ENCODE results near the gene HIVEP3. TPM values are rescaled to one million over a fixed set of nuclear protein-coding genes. Genes with fewer than 3 reads are reported as not detected.
"Not testable (repeated sequence)": the region's sequence is repeated elsewhere in the genome, so short reads cannot be mapped to it uniquely, and the experiment has no call there.

HIVEP3 gene
- total and polyA plus RNA-seq, 4 donors: 7.0 to 14.7 (median 8.8) TPM

DNA sequence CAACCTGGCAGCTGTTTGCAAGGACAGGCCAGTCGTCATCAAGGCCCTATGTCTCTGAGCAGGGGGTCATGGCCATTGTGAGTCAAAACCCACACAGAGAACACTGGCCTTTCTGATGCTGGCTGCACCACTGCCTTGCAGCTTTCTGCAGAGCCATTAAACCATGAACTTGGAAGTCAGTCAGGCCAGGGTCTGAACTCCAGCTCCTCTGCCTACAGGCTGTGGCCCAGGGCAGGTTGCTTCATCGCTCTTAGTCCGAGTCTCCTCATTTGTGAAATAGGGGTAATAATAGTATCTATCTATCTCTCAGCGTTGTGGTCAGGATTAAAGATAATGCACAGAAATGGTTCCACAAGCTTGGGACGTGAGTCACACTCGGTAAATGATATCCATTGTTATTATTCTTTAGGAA, 35.8 kb upstream of the HIVEP3 start:
- no peak for ATAC-seq (ENCODE audit: insufficient read depth, low FRiP score)
- no peak for TF ChIP-seq CTCF (IDR thresholded peaks at IDR 0.05; ENCODE audit: control extremely low read depth, extremely low read depth)
- no peak overlapping the region for H3K27ac ChIP-seq (ENCODE audit: low read depth in 1 of 2, low read length in 1 of 2)
- peaks cover 0 to 4% (median 0%) of the 10 kb centered on the region in 4 donors for H3K9me3 ChIP-seq (ENCODE audit: control insufficient read depth in 4 of 4, insufficient read depth in 3 of 4, low read length in 3 of 4)
- no peaks in the 10 kb centered on the region for H3K36me3 ChIP-seq (ENCODE audit: control insufficient read depth in 4 of 4, insufficient read depth in 4 of 4, low read length in 4 of 4)
- peaks cover 0 to 12% (median 0%) of the 10 kb centered on the region in 5 donors for H3K4me1 ChIP-seq (ENCODE audit: control insufficient read depth in 5 of 5, insufficient read depth in 5 of 5, low read length in 5 of 5)
- H3K9ac ChIP-seq (ENCODE audit: insufficient read depth in 1 of 2, low read length in 2 of 2): no peak overlapping the region
- WGBS, 2 donors: 89 to 92% methylated on average over 6 of the region's 6 CpGs
- no peaks in the 10 kb centered on the region for H3K27me3 ChIP-seq (ENCODE audit: control insufficient read depth in 3 of 3, insufficient read depth in 3 of 3, low read length in 2 of 3)
- no peak for DNase-seq
- H3K4me3 ChIP-seq: no peak overlapping the region

DNA sequence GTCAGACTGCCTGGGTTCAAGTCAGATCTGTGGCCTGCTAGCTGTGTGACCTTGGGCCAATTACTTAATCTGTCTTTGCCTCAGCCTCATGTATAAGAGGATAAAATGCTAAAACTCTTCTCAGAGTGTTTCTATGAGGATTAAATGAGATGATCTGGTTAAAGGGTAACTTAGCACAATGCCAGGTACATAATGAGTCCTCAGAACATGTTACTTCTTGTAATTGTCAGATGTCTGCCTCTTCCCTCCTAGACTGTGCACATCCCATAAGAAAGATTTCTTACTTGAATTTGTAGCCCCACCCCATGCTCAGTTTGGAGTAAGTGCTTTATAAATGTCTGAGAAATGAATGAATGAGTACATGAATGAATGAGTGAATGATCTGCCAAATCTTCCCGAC, 34.6 kb upstream of the HIVEP3 start:
- no peak overlapping the region for H3K9ac ChIP-seq (ENCODE audit: insufficient read depth in 1 of 2, low read length in 2 of 2)

GRCh38 chr1:41952208-41952607, 33.5 kb upstream of the HIVEP3 start:
- WGBS, 2 donors: 90 to 91% methylated on average over 2 of the region's 2 CpGs
- Histone ChIP-seq H3K9me3 (ENCODE audit: control insufficient read depth in 4 of 4, insufficient read depth in 3 of 4, low read length in 3 of 4) (peaks cover 0 to 2% (median 0%) of the 10 kb centered on the region in 4 donors), H3K27me3 (ENCODE audit: control insufficient read depth in 3 of 3, insufficient read depth in 3 of 3, low read length in 2 of 3) (no peaks in the 10 kb centered on the region), H3K4me1 (ENCODE audit: control insufficient read depth in 5 of 5, insufficient read depth in 5 of 5, low read length in 5 of 5) (peaks cover 0 to 12% (median 0%) of the 10 kb centered on the region in 5 donors), H3K4me3 (no peak overlapping the region), H3K27ac (ENCODE audit: low read depth in 1 of 2, low read length in 1 of 2) (no peak overlapping the region), H3K36me3 (ENCODE audit: control insufficient read depth in 4 of 4, insufficient read depth in 4 of 4, low read length in 4 of 4) (no peaks in the 10 kb centered on the region), H3K9ac (ENCODE audit: insufficient read depth in 1 of 2, low read length in 2 of 2) (no peak overlapping the region)
- ATAC-seq (ENCODE audit: insufficient read depth, low FRiP score) (no peak), DNase-seq (no peak)
- TF ChIP-seq CTCF (IDR thresholded peaks at IDR 0.05; ENCODE audit: control extremely low read depth, extremely low read depth): no peak

More for the DNA sequence above, 34.6 kb upstream of the HIVEP3 start:
- DNase-seq: no peak
- WGBS, 2 donors: 85 to 88% methylated on average over 1 of the region's 1 CpG
- Histone ChIP-seq H3K4me1 (ENCODE audit: control insufficient read depth in 5 of 5, insufficient read depth in 5 of 5, low read length in 5 of 5) (peaks cover 0 to 12% (median 0%) of the 10 kb centered on the region in 5 donors), H3K27me3 (ENCODE audit: control insufficient read depth in 3 of 3, insufficient read depth in 3 of 3, low read length in 2 of 3) (no peaks in the 10 kb centered on the region), H3K4me3 (no peak overlapping the region), H3K27ac (ENCODE audit: low read depth in 1 of 2, low read length in 1 of 2) (no peak overlapping the region), H3K9me3 (ENCODE audit: control insufficient read depth in 4 of 4, insufficient read depth in 3 of 4, low read length in 3 of 4) (peaks cover 0 to 2% (median 0%) of the 10 kb centered on the region in 4 donors), H3K36me3 (ENCODE audit: control insufficient read depth in 4 of 4, insufficient read depth in 4 of 4, low read length in 4 of 4) (no peaks in the 10 kb centered on the region)
- no peak for ATAC-seq (ENCODE audit: insufficient read depth, low FRiP score)
- no peak for TF ChIP-seq CTCF (IDR thresholded peaks at IDR 0.05; ENCODE audit: control extremely low read depth, extremely low read depth)

- DNase-seq; H3K36me3 ChIP-seq (ENCODE audit: control insufficient read depth in 4 of 4, insufficient read depth in 4 of 4, low read length in 4 of 4); H3K4me1 ChIP-seq (ENCODE audit: control insufficient read depth in 5 of 5, insufficient read depth in 5 of 5, low read length in 5 of 5); H3K9ac ChIP-seq (ENCODE audit: insufficient read depth in 1 of 2, low read length in 2 of 2); H3K27ac ChIP-seq (ENCODE audit: low read depth in 1 of 2, low read length in 1 of 2); H3K4me3 ChIP-seq; H3K9me3 ChIP-seq (ENCODE audit: control insufficient read depth in 4 of 4, insufficient read depth in 3 of 4, low read length in 3 of 4); ATAC-seq (ENCODE audit: insufficient read depth, low FRiP score); H3K27me3 ChIP-seq (ENCODE audit: control insufficient read depth in 3 of 3, insufficient read depth in 3 of 3, low read length in 2 of 3): not testable (repeated sequence)
- 79 to 87% methylated on average over 3 of the region's 3 CpGs for WGBS, 2 donors
Observed at GRCh38 chr1:41951492-41951891, 32.8 kb upstream of the HIVEP3 start.
